ENCODE measurements around the gene SNX22. TPM values are rescaled to one million over a fixed set of nuclear protein-coding genes. Genes with fewer than 3 reads are reported as not detected.
"Not testable (repeated sequence)": the region's sequence is repeated elsewhere in the genome, so short reads cannot be mapped to it uniquely, and the experiment has no call there.

SNX22 gene
- polyA plus RNA-seq, 2 of the 4 experiments (the other 2 are of a cell fraction), result 0.22 to 1.1 TPM

GRCh38 chr15:64120322-64120721, 31.2 kb upstream of the SNX22 start:
- H3K27ac ChIP-seq; POLR2A ChIA-PET; ATAC-seq; FAIRE-seq; H3K4me2 ChIP-seq; H3K9me3 ChIP-seq; H3K4me1 ChIP-seq; H3K4me3 ChIP-seq; DNase-seq (ENCODE audit: low read depth in 1 of 2, low spot score in 1 of 2): not testable (repeated sequence)
- CTCF ChIA-PET, result interaction anchor here (0.9 to 4.6 kb wide), 3 partner anchors 12 to 33 kb away, joined by 3 to 21 read pairs (median 4); no protein-coding TSS in a partner anchor
- 93% methylated on average over 2 of the region's 2 CpGs for WGBS (ENCODE audit: missing lambda C conversion rate)

- H3K4me2 ChIP-seq, result no peak overlapping the region
- 95% methylated on average over 4 of the region's 4 CpGs for WGBS (ENCODE audit: missing lambda C conversion rate)
- DNase-seq (ENCODE audit: low read depth in 1 of 2, low spot score in 1 of 2) (no peak), FAIRE-seq (no peak), ATAC-seq (no peak)
- H3K4me1 ChIP-seq, result no peaks in the 10 kb centered on the region
- ChIA-PET CTCF (interaction anchor here (0.7 to 4.6 kb wide), 2 partner anchors 32 to 655 kb away, joined by 5 to 21 read pairs; no protein-coding TSS in a partner anchor), POLR2A (no interaction called here)
- H3K4me3 ChIP-seq, result no peak overlapping the region
- no peak overlapping the region for H3K27ac ChIP-seq
- TF ChIP-seq E2F6 (IDR thresholded peaks at IDR 0.05; ENCODE audit: borderline replicate concordance, low read depth), result no peak
- no peaks in the 10 kb centered on the region for H3K9me3 ChIP-seq
These were observed 29.9 kb upstream of the SNX22 start for GRCh38 chr15:64121614-64122013.

GRCh38 chr15:64122444-64122843, 29.1 kb upstream of the SNX22 start:
- FAIRE-seq (no peak), ATAC-seq (no peak), DNase-seq (ENCODE audit: low read depth in 1 of 2, low spot score in 1 of 2) (no peak)
- H3K9me3 ChIP-seq, result no peaks in the 10 kb centered on the region
- no peak overlapping the region for H3K4me2 ChIP-seq
- TF ChIP-seq TP53 (CRISPR knock-in tag; IDR thresholded peaks at IDR 0.05) (no peak), USF2 (IDR thresholded peaks at IDR 0.05) (no peak), PHF8 (IDR thresholded peaks at IDR 0.05; ENCODE audit: borderline replicate concordance, low read depth) (no peak), ATOH8 (CRISPR knock-in tag; IDR thresholded peaks at IDR 0.05; ENCODE audit: low read depth) (no peak), RAD21 (conservative IDR thresholded peaks at IDR 0.05 in 1 of 2, IDR thresholded peaks at IDR 0.05 in 1 of 2) (no peak), POLR2AphosphoS2 (conservative IDR thresholded peaks at IDR 0.05; ENCODE audit: low read length) (no peak), RCOR1 (IDR thresholded peaks at IDR 0.05; ENCODE audit: low read depth, low read length) (no peak), HDAC2 (IDR thresholded peaks at IDR 0.05) (no peak), CBX8 (IDR thresholded peaks at IDR 0.05) (no peak), KDM1A (IDR thresholded peaks at IDR 0.05; ENCODE audit: low read depth) (no peak), NPAS2 (CRISPR knock-in tag; IDR thresholded peaks at IDR 0.05; ENCODE audit: borderline replicate concordance) (no peak), E2F6 (IDR thresholded peaks at IDR 0.05; ENCODE audit: borderline replicate concordance, low read depth) (no peak), FOSL2 (IDR thresholded peaks at IDR 0.05) (no peak), FOSL2 (CRISPR knock-in tag; IDR thresholded peaks at IDR 0.05) (no peak), NFE2L2 (conservative IDR thresholded peaks at IDR 0.05; ENCODE audit: low read length) (no peak), JUN (IDR thresholded peaks at IDR 0.05) (no peak), FOSB (CRISPR knock-in tag; IDR thresholded peaks at IDR 0.05) (no peak), ZFP36 (IDR thresholded peaks at IDR 0.05; ENCODE audit: borderline replicate concordance, partially characterized antibody) (no peak)
- H3K27ac ChIP-seq, result no peak overlapping the region
- H3K4me3 ChIP-seq, result no peak overlapping the region
- no peaks in the 10 kb centered on the region for H3K4me1 ChIP-seq
- 89% methylated on average over 1 of the region's 1 CpG for WGBS (ENCODE audit: missing lambda C conversion rate)
- POLR2A ChIA-PET, result no interaction called here
- CTCF ChIA-PET, result interaction anchor here (0.8 to 4.6 kb wide), 5 partner anchors 10 to 53 kb away, joined by 3 to 21 read pairs (median 4); no protein-coding TSS in a partner anchor

Data from A549 (cell line).